H1 (cell line): Measurements from ENCODE around the gene HBS1L. TPM values are rescaled to one million over a fixed set of nuclear protein-coding genes. Genes with fewer than 3 reads are reported as not detected.

Source experiments
- CTCF ChIA-PET: fragments of 300-600 bp; sonication (Branson Sonifier 250); formaldehyde crosslinking; loops from one replicate; lab custom pipeline; 2021; ENCODE audit not compliant: partially characterized antibody; lab: Charles Lee
- POLR2A ChIA-PET: fragments of 300-600 bp; sonication (Branson Sonifier 250); formaldehyde crosslinking; loops from one replicate; lab custom pipeline; 2021; ENCODE audit warnings: inconsistent platforms; ENCODE audit not compliant: partially characterized antibody; lab: Charles Lee
- DNase-seq, 2 experiments: peaks; one replicate each; pipeline versions ENCODE4 v3.0.0 to v3.0.0-alpha.2; 2010 to 2022; ENCODE audit warnings: low spot score in 2 of 2, low read depth in 1 of 2, mixed read lengths in 1 of 2
- FAIRE-seq: peaks from 2 replicates; lab custom pipeline; 2011; peaks lifted over from hg19 to GRCh38; lab: Jason Lieb, UNC
- H2AFZ ChIP-seq: 2 replicates; pipeline ENCODE4 v1.8.1; 2012; ENCODE audit warnings: low read length, inconsistent platforms
- H2AK5ac ChIP-seq: 2 replicates; pipeline ENCODE4 v1.6.1; 2013; ENCODE audit warnings: low read depth, low read length
- H2BK120ac ChIP-seq: replicated peaks from 2 replicates; pipeline ENCODE3; 2013; ENCODE audit warnings: low read depth, low read length, inconsistent platforms
- H2BK12ac ChIP-seq: 2 replicates; pipeline ENCODE4 v1.6.1; 2013; ENCODE audit warnings: low read depth, low read length
- H2BK15ac ChIP-seq: 2 replicates; pipeline ENCODE4 v1.6.1; 2013; ENCODE audit warnings: low read length
- H2BK20ac ChIP-seq: 2 replicates; pipeline ENCODE4 v1.6.1; 2013; ENCODE audit warnings: low read length
- H2BK5ac ChIP-seq: 2 replicates; pipeline ENCODE4 v1.6.1; 2013; ENCODE audit warnings: low read depth, low read length
- H3K14ac ChIP-seq: 2 replicates; pipeline ENCODE4 v1.6.1; 2013; ENCODE audit warnings: inconsistent platforms; ENCODE audit not compliant: insufficient read length
- H3K18ac ChIP-seq: 2 replicates; pipeline ENCODE4 v1.6.1; 2013; ENCODE audit warnings: low read length; ENCODE audit errors: extremely low read depth
- H3K23ac ChIP-seq: 2 replicates; pipeline ENCODE4 v1.6.1; 2013; ENCODE audit warnings: inconsistent platforms; ENCODE audit not compliant: insufficient read length
- H3K23me2 ChIP-seq: 2 replicates; pipeline ENCODE4 v1.6.1; 2013; ENCODE audit warnings: low read depth, low read length
- H3K27ac ChIP-seq: 2 replicates; pipeline ENCODE4 v1.6.1; 2011; ENCODE audit warnings: low read depth, low read length, inconsistent platforms
- H3K27me3 ChIP-seq, 4 experiments: replicated peaks in 1 of 4; 1 replicate in 1 of 4; 2 replicates in 3 of 4; pipeline versions ENCODE4 v1.6.1 to v1.8.1; 2011 to 2013; ENCODE audit warnings: low read length in 3 of 4, mild to moderate bottlenecking in 3 of 4, inconsistent platforms in 2 of 4, mixed read lengths in 2 of 4, moderate library complexity in 1 of 4; ENCODE audit not compliant: control insufficient read depth in 3 of 4, insufficient read depth in 3 of 4; ENCODE audit errors: extremely low read depth in 1 of 4
- H3K36me3 ChIP-seq, 4 experiments: 2 replicates each; pipeline versions ENCODE4 v1.6.1 to v1.8.1; 2011 to 2013; ENCODE audit warnings: mild to moderate bottlenecking in 4 of 4, low read length in 3 of 4, moderate library complexity in 2 of 4, control low read depth in 1 of 4, inconsistent platforms in 1 of 4; ENCODE audit not compliant: insufficient read depth in 4 of 4, control insufficient read depth in 2 of 4
- H3K4ac ChIP-seq: replicated peaks from 2 replicates; pipeline ENCODE3; 2013; ENCODE audit warnings: low read length, low read depth, mixed read lengths, inconsistent platforms; ENCODE audit not compliant: insufficient read length
- H3K4me1 ChIP-seq, 4 experiments: replicated peaks in 1 of 4; 1 replicate in 1 of 4; 2 replicates in 3 of 4; pipeline versions ENCODE4 v1.6.1 to v1.8.1; 2011 to 2013; ENCODE audit warnings: low read length in 3 of 4, inconsistent platforms in 2 of 4, mixed read lengths in 1 of 4; ENCODE audit not compliant: insufficient read depth in 4 of 4, control insufficient read depth in 3 of 4
- H3K4me2 ChIP-seq, 2 experiments: 2 replicates each; pipeline versions ENCODE4 v1.6.1 to v1.8.1; 2011 to 2013; ENCODE audit warnings: low read depth in 2 of 2, low read length in 2 of 2, control low read depth in 1 of 2, inconsistent platforms in 1 of 2, mild to moderate bottlenecking in 1 of 2; ENCODE audit not compliant: insufficient read depth in 1 of 2
- H3K4me3 ChIP-seq, 4 experiments: fragments of 200-600, 300-600 bp in 1 of 4; sonication (generic), shearing (Covaris generic), sonication (Bioruptor Twin) in 1 of 4; 2 replicates each; pipeline versions ENCODE4 v1.5.1 to v1.8.1; 2011 to 2016; ENCODE audit warnings: low read length in 4 of 4, low read depth in 3 of 4, control low read depth in 2 of 4, inconsistent platforms in 2 of 4, mild to moderate bottlenecking in 2 of 4, mixed read lengths in 1 of 4, moderate library complexity in 1 of 4; ENCODE audit not compliant: insufficient read depth in 2 of 4; ENCODE audit errors: extremely low read depth in 1 of 4
- H3K56ac ChIP-seq: replicated peaks from 2 replicates; pipeline ENCODE3; 2013; ENCODE audit warnings: low read depth, mild to moderate bottlenecking, mixed read lengths, low read length, inconsistent platforms; ENCODE audit not compliant: insufficient read length
- H3K79me1 ChIP-seq: 2 replicates; pipeline ENCODE4 v1.6.1; 2013; ENCODE audit warnings: low read depth, low read length, control low read depth
- H3K79me2 ChIP-seq, 2 experiments: 2 replicates each; pipeline versions ENCODE4 v1.6.1 to v1.8.1; 2012 to 2013; ENCODE audit warnings: low read length in 2 of 2, mild to moderate bottlenecking in 2 of 2, inconsistent platforms in 1 of 2; ENCODE audit not compliant: insufficient read depth in 2 of 2, control insufficient read depth in 1 of 2
- H3K9ac ChIP-seq, 4 experiments: replicated peaks in 1 of 4; 1 replicate in 1 of 4; 2 replicates in 3 of 4; pipeline versions ENCODE4 v1.6.1 to v1.8.1; 2011 to 2013; ENCODE audit warnings: low read depth in 3 of 4, low read length in 3 of 4, control low read depth in 2 of 4, mild to moderate bottlenecking in 2 of 4, moderate library complexity in 2 of 4, inconsistent platforms in 1 of 4; ENCODE audit errors: extremely low read depth in 1 of 4
- H3K9me3 ChIP-seq, 2 experiments: 2 replicates each; pipeline versions ENCODE4 v1.6.1 to v1.8.1; 2012 to 2013; ENCODE audit warnings: mild to moderate bottlenecking in 2 of 2, moderate library complexity in 2 of 2, control low read depth in 1 of 2, inconsistent platforms in 1 of 2, low read depth in 1 of 2, low read length in 1 of 2, mixed read lengths in 1 of 2; ENCODE audit not compliant: insufficient read depth in 2 of 2
- H4K20me1 ChIP-seq, 2 experiments: replicated peaks in 1 of 2; 2 replicates each; pipeline versions ENCODE3 to v1.8.1; 2011 to 2013; ENCODE audit warnings: inconsistent platforms in 2 of 2, low read length in 2 of 2, mild to moderate bottlenecking in 1 of 2; ENCODE audit not compliant: insufficient read depth in 2 of 2, control insufficient read depth in 1 of 2
- H4K5ac ChIP-seq: 2 replicates; pipeline ENCODE4 v1.6.1; 2013; ENCODE audit warnings: low read length, low read depth, mixed read lengths, inconsistent platforms; ENCODE audit not compliant: insufficient read length
- H4K8ac ChIP-seq: 2 replicates; pipeline ENCODE4 v1.8.0; 2013; ENCODE audit warnings: mild to moderate bottlenecking, moderate library complexity, low read length, inconsistent platforms; ENCODE audit not compliant: insufficient read depth; ENCODE audit errors: extremely low read depth
- H4K91ac ChIP-seq: replicated peaks from 2 replicates; pipeline ENCODE3; 2013; ENCODE audit warnings: low read length, mixed read lengths, inconsistent platforms; ENCODE audit not compliant: insufficient read length
- CBX8 ChIP-seq: fragments of 300-800, 300-1000 bp; sonication (generic); IDR thresholded peaks from 2 replicates; pipeline ENCODE4 v1.7.1; 2016; ENCODE audit warnings: low read depth, low read length, borderline replicate concordance
- CHD1 ChIP-seq: IDR thresholded peaks from 2 replicates; pipeline ENCODE4 v1.6.1; 2012; ENCODE audit warnings: low read depth, low read length, improper control_type of control experiment
- CREB1 ChIP-seq: IDR thresholded peaks from 2 replicates; pipeline ENCODE4 v1.6.1; 2012; ENCODE audit warnings: inconsistent platforms
- EP300 ChIP-seq, 2 experiments: IDR thresholded peaks; 1 replicate in 1 of 2; 2 replicates in 1 of 2; pipeline ENCODE4 v1.6.1; 2011 to 2012; ENCODE audit warnings: low read depth in 2 of 2, low read length in 2 of 2, mild to moderate bottlenecking in 2 of 2, borderline replicate concordance in 1 of 2, inconsistent platforms in 1 of 2, moderate library complexity in 1 of 2
- MAX ChIP-seq: IDR thresholded peaks from 2 replicates; pipeline ENCODE4 v1.6.1; 2012; ENCODE audit warnings: inconsistent platforms
- PHF8 ChIP-seq: fragments of 200-600 bp; sonication (generic); conservative IDR thresholded peaks from 2 replicates; pipeline ENCODE4 v1.7.1; 2012; ENCODE audit warnings: low read depth, mild to moderate bottlenecking, inconsistent platforms, low read length, moderate library complexity
- SP2 ChIP-seq: IDR thresholded peaks from 2 replicates; pipeline ENCODE4 v1.6.1; 2012; ENCODE audit warnings: mild to moderate bottlenecking, low read length, inconsistent platforms
- SRF ChIP-seq: IDR thresholded peaks from 2 replicates; pipeline ENCODE4 v1.6.1; 2011; ENCODE audit warnings: mild to moderate bottlenecking, low read depth, low read length, moderate library complexity
- TAF1 ChIP-seq: IDR thresholded peaks from 2 replicates; pipeline ENCODE4 v1.6.1; 2011; ENCODE audit warnings: mild to moderate bottlenecking, low read depth, low read length
- WGBS, 2 experiments: shearing (Covaris generic) in 1 of 2; methylation state at CpG; one replicate each; pipeline versions ENCODE4 v1.1.6 to v1.1.7; 2013 to 2015; ENCODE audit warnings: low lambda C conversion rate in 2 of 2, mixed read lengths in 2 of 2, inconsistent platforms in 1 of 2, low coverage in 1 of 2, missing lambda C conversion rate in 1 of 2; ENCODE audit not compliant: insufficient replicate concordance in 2 of 2, insufficient coverage in 1 of 2, insufficient read length in 1 of 2; ENCODE audit errors: extremely low coverage in 1 of 2, missing lambda C conversion rate in 1 of 2; 5-methylcytosine and 5-hydroxymethylcytosine counted together
- polyA plus RNA-seq, 7 experiments: library from polyadenylated mRNA; depleted of rRNA in 3 of 7; stranded (reverse) in 5 of 7; unstranded in 2 of 7; fragments of >200 nt in 5 of 7; fragments of 200-250 nt in 2 of 7; gene quantifications; 1 replicate in 5 of 7; 2 replicates in 1 of 7; 4 replicates in 1 of 7; pipeline versions ENCODE4 v1.2.1 to v1.2.3, GENCODE V29; 2011 to 2013; ENCODE audit warnings: missing spikeins in 2 of 7, mixed read lengths in 2 of 7
- total RNA-seq: library from RNA; stranded (reverse); fragmentation: NEBNext Ultra II Directional; extraction: Animal tissue kit (Norgen Biotek cat#: 25700); gene quantifications from 2 replicates; pipeline ENCODE4 v1.2.1, GENCODE V29; 2021
- TF ChIP-seq, protein P1 (sequence below): IDR thresholded peaks from 2 replicates; pipeline ENCODE4 v1.6.1; 2012; ENCODE audit warnings: inconsistent platforms

Gene HBS1L
- total and polyA plus RNA-seq, 2 of the 8 experiments (the other 6 are each of a cell fraction or from before 2014, with no cell fraction given) = 28.1 to 97.1 TPM

GRCh38 chr6:135052939-135053338, 1.7 kb downstream of the HBS1L start:
- Histone ChIP-seq H3K4me3 (peak overlapping the region in 2 of 4 experiments; percentile 95 to 99; a peak in 3 of 8 replicates), H3K9ac (no peak overlapping the region), H3K23me2 (peaks cover 6% of the 10 kb centered on the region; the same call in 1 of the 2 replicates), H2AK5ac (no peak overlapping the region), H3K36me3 (peaks cover 3 to 11% (median 7%) of the 10 kb centered on the region in 4 experiments; a peak in 5 of 8 replicates), H3K79me2 (peaks cover 24 to 64% of the 10 kb centered on the region in 2 experiments), H3K14ac (no peak overlapping the region), H3K23ac (no peak overlapping the region), H3K27me3 (no peaks in the 10 kb centered on the region), H4K20me1 (peaks cover 0 to under 1% of the 10 kb centered on the region in 2 experiments), H3K9me3 (no peaks in the 10 kb centered on the region), H2BK15ac (no peak overlapping the region), H2BK20ac (no peak overlapping the region), H3K27ac (no peak overlapping the region), H2BK120ac (no peak overlapping the region), H4K91ac (no peak overlapping the region), H2AFZ (no peak overlapping the region), H3K4me1 (peaks cover 0 to 2% (median 1%) of the 10 kb centered on the region in 4 experiments; a peak in 4 of 7 replicates), H4K8ac (no peak overlapping the region), H4K5ac (no peak overlapping the region), H2BK12ac (no peak overlapping the region), H3K79me1 (peaks cover 4% of the 10 kb centered on the region; the same call in 1 of the 2 replicates), H3K4ac (no peak overlapping the region), H2BK5ac (no peak overlapping the region), H3K18ac (no peak overlapping the region), H3K4me2 (peak overlapping the region; percentile 48 to 91), H3K56ac (no peak overlapping the region)
- DNase-seq = no peak
- FAIRE-seq = no peak
- ChIA-PET POLR2A (interaction anchor here (0.9 to 2.1 kb wide), 2 partner anchors 10 to 35 kb away, joined by 3 to 4 read pairs; no protein-coding TSS in a partner anchor), CTCF (interaction anchor here (1.0 kb wide), 1 partner anchor 31 kb away, joined by 5 read pairs; no protein-coding TSS in a partner anchor)
- TF ChIP-seq, protein P1, sequence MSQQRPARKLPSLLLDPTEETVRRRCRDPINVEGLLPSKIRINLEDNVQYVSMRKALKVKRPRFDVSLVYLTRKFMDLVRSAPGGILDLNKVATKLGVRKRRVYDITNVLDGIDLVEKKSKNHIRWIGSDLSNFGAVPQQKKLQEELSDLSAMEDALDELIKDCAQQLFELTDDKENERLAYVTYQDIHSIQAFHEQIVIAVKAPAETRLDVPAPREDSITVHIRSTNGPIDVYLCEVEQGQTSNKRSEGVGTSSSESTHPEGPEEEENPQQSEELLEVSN = no peak
- TF ChIP-seq SP2 (no peak), MAX (no peak), CHD1 (no peak), PHF8 (no peak), TAF1 (no peak), EP300 (IDR thresholded peaks at IDR 0.05; ENCODE audit: borderline replicate concordance in 1 of 2, low read depth in 2 of 2, low read length in 2 of 2) (no peak), CREB1 (no peak), SRF (no peak), CBX8 (no peak)
- 76% methylated on average over 3 of the region's 3 CpGs; no CpG with 5 or more reads in 1 of the 2 experiments for WGBS, 2 experiments
